GM21576 (cell line): ENCODE data around the gene PRDM7.
"Not testable (repeated sequence)": the region's sequence is repeated elsewhere in the genome, so short reads cannot be mapped to it uniquely, and the experiment has no call there.

Experiments used
- ATAC-seq: cut with Tn5 transposase; IDR thresholded peaks from one replicate; pipeline ENCODE4 v1.9.1; 2021; ENCODE audit warnings: mild to moderate bottlenecking, moderate library complexity; ENCODE audit not compliant: unreplicated experiment

PRDM7 gene

DNA sequence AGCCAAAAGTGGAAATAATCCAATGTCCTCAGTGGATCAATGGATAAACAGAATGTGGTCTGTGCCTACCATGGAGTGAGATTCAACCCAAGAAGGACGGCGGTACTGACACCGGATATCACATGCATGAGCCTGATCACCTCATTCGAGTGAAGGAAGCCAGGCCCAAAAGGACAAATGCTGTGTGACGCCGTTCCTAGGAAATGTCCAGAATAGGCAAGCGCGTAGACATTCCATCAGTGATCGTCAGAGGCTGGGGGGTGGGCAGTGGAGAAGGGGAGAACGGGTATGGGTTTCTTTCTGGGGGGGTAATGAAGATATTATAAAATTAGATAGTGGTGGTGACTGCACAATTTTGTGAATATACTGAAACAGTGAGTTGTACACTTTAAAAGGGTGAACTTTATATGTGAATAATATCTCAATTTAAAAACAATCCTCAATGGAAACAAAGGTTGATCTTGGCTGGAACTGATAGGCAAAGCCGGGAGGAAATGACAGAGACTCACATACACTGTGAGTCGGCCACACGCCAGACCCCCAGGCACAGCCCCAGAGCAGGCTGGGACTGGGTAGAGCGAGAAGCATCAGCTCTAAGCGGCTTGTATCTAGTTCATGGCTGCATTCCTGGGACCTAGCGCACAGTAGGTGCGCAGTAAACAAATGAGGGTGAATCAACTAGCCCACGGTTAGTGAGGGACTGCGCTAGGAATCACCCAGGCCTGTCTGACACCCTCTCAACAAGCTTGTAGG, 61.4 kb downstream of the PRDM7 start:
- no peak for ATAC-seq

DNA sequence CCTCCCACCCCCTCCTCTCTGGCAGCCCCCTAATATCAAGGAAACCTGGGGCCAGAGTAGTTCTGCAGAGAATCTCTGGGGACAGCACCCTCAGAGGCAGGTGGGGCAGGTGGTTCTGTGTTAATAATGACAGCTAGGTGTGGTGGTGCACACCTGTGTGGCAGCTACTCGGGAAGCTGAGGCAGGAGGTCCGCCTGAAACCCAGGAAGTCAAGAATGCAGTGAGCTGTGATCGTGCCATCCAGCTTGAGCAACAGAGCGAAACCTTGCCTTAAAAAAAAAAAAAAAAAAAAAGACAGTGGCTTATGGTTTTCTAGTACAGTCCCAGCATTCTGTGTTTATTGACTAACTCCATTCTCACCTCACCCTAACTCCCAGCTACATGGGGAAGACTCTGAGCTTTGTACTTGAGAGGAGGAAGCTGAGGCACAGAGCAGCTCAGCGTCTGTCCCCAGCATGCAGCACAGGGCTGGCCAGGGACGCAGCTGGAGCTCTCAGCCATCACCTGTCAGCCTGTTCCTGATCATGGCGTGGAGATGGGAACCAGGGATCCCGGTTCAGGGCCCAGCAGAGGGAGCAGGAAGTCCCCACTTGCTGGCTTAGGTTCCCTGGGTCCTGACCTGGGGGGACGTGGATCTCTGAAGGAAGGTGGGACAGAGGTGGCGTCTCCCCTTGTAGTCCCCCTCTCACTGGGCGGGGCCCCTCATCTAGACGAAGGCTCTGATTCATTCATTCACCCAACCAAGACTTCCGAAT, 64.0 kb downstream of the PRDM7 start:
- no peak for ATAC-seq

DNA sequence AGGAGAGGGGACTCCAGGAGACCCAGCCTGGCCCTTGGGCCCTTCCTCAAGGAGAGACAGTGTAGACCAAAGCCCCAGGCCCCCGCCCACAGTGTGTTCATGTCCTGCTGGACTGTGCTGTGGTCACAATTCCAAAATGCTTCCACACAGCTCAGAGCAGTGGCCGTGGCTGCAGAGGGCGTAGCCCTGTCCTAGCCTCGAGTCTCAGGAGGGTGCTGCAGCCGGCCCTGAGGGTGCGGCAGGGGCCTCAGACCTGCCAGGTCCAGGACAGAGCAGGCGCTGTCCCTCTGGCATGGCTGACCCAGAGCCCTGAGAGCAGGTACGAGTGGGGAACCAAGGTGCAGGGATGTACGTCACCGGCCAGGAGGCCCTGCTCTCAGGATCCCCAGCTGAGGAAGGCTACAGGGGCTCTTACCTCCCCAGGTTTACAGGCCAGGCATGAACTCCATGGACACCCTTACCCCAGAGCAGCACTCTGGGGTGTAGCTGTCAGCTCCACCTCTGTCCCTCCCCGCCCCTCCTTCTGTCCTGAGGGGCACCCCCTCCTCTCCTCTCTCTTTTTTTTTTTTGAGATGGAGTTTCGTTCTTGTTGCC, 65.1 kb downstream of the PRDM7 start:
- no peak for ATAC-seq

DNA sequence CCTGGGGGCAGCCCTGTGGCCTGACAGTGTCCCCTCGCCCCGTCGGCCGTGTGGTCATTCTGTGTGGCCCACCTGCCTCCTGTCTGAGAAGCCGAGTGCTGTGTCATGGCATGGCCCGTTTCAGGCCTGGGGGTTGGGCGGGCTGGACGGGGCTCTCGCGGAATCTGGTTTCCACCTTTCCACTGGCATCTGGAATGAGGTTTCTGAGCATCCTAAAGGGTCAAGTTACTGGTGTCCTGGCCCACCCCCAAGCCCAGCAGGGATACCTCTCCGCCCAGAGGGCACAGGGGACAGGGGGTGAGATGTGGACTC, 65.7 kb downstream of the PRDM7 start:
- no peak for ATAC-seq

DNA sequence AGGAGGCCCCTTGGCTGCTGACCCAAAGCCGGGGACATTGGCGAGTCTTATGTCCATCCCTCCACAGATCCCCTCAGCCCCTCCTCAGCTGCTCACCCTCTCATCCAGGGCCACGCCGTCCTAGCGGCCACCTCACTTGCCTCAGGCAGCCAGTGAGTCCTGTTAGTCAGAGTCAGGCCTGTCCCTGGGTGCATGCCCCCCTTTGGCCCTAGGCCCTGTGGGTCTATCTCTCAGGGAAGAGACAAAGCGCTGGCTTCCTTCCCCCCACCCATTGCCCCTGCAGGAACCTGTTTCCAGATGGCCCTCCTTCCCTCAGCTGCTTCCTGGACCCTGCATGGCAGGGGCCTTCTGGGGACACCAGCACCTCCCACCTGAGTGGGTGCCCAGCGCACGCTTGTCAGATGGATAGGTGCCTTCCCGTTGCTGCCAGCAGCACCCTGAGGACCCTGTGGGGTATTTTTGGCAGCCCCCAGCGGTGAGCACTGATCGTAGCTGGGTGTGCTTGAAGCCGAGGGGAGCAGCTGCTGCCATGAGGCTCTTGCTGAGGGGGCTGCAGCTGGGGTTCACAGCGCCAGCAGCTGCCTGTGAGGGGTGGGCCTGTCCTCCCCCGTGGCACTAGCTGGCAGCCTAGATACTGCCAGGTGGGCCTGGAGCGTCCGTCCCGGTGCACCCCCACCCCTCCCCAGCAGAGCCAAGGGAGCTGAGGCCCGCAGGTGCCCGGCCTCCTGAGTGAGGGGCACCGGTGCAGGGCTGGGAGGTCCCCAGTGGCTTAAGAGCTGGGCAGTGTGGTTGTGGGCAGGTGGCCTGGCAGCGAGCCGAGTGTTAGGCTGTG, 66.2 kb downstream of the PRDM7 start:
- no peak for ATAC-seq

DNA sequence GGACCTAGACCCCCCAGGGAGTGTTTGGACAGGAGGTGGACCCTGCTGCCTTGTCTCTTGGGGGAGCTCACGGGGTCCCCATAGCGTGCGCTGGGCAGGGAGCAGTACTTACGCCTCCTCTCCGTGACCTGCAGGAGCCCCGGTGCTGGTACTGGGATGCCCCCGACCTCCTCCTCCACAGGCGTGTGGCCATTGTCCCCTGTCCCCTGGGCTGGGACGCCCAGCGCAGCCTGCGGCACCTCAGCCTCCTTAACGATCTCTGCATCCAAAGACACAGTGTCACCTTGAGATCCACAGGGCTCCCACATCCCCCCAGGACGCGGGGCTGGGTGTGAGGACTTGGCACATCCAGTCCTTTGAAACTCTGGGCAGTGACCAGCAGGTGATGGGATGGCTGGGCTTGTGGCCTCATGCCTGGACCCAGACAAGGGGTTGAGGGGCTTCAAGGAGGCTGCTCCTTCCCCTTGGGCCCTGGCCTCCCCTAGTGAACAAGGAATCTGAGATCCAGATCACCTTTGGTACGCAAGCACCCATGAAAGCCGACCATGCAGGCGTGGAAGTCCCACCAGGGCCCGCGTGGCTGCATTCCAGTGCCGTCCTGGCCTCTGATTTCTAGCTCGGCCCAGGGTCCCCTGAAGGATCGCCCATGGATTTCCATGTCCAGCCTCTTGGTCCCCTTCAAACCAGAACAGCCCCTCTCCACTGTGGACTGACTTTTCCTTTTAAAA, 67.8 kb downstream of the PRDM7 start:
- ATAC-seq: no peak

DNA sequence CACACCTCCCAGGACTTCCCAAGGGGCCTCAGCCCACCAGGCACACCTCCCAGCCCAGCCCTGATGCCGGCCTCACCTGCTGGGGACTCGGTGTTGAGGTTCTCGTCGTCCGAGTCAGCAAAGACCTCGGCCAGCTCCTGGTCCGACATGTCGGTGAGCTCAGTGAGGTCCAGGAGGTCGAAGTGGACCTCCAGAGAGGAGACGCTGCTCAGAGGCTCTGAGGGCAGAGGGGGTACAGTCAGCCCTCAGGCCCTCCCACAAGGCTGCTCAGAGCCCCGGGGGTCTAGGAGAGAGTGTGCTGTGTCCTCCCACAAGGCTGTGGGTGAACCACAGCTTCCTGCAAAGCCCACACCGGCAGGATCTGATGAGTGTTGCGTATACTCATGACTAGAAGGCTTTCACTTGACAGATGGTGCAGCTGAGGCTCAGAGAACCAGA, 68.4 kb downstream of the PRDM7 start:
- ATAC-seq: peak; percentile 68

DNA sequence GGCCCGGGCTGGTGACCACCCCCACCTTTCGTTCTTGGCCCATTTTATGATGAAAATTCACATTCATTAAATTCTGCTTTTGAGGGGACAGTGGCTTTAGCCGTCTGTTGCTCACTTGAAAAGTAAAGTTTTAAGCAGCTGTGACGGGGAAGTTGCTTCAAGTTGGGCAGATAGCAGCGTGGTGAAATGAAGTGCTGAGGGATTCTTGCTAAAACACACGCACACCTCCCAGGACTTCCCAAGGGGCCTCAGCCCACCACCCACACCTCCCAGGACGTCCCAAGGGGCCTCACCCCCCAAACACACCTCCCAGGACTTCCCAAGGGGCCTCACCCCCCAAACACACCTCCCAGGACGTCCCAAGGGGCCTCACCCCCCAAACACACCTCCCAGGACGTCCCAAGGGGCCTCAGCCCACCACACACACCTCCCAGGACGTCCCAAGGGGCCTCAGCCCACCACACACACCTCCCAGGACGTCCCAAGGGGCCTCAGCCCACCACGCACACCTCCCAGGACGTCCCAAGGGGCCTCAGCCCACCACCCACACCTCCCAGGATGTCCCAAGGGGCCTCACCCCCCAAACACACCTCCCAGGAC, 69.4 kb downstream of the PRDM7 start:
- ATAC-seq: not testable (repeated sequence)

DNA sequence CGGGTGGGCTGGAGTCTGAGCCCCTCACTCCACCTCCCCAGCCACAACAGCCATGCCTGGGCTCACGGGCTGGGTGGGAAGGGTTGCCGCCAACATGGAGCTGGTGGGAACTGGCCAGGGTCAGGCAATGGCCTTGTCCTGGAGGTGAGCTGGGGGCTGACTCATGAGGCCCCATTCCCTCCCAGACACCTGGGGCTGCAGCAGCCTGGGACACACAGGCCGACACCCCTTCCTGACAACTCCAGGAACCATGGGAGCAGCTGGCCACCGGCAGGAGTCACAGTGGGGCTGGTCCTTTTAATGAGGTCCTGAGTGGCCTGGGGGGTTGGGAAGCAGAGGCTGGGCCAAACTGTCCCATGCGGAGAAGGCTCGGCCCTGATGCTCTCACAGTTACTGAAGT, 70.1 kb downstream of the PRDM7 start:
- ATAC-seq: no peak
